HG03460 (cell line): ENCODE measurements around the gene AP2B1.

ENCODE experiments used
- ATAC-seq: cut with Tn5 transposase; IDR thresholded peaks from one replicate; pipeline ENCODE4 v1.9.1; 2021; ENCODE audit not compliant: unreplicated experiment

AP2B1 gene

DNA sequence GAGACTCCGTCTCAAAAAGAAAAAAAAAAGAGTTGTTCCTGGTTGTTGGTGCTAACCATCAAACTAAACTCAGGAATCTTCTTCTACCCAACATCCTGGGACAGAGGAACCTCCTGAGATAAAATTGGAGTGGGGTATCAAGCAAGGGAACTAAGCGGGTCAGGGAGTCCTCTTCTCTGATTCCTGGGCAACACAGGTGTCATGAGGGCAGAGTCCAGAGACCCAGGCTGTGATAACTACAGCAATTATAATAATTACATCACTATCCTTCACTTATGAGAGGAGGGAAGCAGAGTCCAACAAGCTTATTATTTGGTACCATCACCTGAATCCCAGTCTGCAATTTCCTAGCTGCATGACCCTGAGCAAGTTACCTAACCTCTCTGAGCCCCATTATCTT, 181.7 kb downstream of the AP2B1 start:
- ATAC-seq: no peak

DNA sequence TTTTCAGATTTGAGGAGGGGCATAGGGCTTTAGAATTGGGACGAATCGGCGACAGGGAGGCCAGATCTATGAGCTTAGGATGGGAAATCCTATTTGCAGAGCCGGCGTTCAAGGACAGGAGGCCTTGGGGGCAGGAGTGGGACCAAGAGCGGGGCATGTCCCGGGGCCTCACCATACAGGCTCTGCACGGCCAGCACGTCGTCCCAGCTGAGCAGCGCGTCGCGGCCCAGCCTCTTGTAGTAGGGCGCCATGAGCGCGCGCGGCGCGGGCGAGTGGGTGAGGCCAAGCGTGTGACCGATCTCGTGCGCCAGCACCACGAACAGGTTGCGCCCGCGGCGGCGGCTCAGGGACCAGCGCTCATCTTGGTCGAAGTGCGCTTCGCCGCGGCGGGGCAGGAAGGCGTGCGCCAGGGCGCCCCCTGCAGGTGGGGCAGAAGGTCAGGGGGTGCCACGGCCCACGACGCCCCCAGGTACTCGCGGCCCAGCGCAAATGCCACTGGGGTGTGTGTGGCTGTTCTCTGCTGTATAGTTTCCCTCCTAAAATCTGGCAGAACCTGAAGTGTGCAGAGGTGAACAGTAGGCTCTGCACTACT, 182.9 kb downstream of the AP2B1 start:
- ATAC-seq: no peak

DNA sequence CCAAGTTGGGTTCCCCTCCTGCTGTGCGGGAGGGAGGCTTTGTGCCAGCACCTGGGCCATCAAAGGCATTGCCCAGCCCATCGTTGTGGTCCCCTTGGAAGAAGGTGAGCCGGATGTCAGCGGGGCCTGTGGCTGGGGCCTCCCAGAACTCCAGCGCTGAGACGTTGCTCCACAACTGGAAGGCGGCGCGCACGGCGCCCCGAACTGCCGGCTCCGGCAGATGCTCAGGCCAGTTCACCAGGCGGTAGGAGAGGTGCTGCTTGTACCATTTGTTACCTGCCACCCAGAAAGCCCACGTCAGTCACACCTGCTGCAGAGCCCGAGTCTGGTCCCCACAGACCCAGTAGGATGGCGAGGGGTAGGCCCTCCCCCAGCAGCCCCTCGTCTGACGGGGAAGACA, 186.0 kb downstream of the AP2B1 start:
- ATAC-seq: no peak

DNA sequence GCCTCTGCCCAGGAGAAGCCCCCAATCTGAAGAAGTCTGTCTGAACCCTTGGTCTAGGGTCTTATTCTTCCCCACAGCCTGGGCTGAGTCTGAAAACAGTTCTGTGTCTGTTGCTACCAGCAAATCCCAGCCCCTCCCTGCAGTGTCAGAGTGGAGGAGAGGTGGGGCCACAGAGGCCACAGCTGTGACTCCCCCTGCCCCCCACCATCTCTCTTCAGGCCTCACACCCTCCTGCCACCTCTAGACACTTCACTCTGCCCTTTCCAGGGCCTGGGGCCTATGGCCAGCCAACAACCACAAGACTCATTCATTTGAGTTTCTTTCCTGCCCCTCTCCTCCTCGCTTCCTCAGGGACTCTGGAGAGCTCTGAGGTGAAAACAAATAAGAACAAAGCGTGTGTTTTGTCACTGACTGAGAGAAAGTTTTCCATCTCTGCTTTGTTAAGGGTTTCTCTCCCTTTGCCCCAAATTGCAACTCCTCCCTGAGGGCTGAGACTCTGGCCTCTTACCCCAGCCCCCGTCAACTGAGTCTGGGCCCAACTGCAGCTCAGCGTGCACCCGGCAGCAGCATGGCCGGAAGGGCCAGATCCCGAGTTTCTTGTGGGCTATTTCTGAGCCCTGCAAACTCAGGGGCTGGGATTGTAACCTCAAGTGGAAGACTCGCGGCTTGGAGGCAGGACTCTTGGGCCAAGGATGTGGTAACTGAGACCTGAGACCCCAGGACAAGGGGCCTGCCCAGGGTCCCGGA, 186.7 kb downstream of the AP2B1 start:
- ATAC-seq: no peak

DNA sequence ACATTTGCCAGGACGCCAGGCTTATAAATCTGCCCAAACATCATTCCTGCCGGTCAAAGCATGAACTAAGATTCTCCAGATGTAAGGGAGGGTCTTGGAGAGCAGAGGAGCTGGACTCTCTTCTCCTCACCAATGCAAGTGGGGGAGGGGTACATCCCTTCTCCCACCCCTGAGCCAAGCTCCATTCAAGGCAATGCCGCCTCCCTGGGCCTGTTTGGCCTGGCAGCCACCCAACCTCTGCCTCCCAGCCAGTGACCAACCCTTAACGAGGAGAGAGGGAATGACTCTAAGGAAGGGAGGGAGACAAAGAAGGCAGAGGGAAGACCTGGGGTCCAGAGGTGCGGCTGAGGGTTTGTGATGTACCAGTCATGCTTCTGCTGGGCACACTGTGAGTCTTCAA, 187.4 kb downstream of the AP2B1 start:
- ATAC-seq: no peak

DNA sequence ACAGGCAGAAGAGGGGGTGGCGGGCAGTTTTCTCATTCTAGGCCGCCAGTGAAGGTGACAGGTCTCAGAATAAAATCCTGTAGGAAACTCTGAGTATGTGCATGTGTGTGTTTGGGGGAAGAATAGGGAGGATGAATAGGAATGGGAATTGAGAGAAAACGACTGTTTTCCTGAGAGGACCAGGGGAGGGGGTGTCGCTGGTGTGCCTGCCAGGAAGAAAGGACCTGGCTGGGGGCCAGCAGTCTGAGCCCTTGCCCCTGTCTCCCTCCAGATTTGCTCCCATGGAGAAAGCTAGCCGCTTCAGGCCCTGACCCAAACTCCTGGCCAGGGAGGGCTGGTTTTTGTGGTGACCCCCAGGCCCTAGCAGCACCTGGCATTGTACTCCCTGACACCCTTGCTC, 187.9 kb downstream of the AP2B1 start:
- no peak for ATAC-seq

DNA sequence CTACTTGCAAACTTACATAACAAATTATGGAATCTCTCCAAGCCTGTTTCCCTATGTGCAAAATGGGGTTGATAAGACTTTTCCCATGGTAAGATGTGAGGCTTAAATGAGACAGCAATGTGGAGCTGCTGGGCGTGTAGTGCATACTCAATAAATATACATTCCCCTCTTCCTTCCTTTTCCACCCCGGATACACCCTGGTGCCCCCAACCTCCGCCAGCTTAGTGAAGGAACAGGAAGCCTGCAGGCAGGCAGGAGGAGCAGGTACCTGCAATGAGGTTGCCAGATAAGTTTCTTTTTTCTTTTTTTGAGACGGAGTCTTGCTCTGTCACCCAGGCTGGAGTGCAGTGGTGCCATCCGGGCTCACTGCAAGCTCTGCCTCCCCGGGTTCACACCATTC, 188.5 kb downstream of the AP2B1 start:
- ATAC-seq: no peak
